Measurements from ENCODE around the gene BAZ2B.

Gene BAZ2B

GRCh38 chr2:159285433-159285832 is 330.9 kb downstream of the BAZ2B start:
- peak overlapping the region; percentile 97 for H3K4me3 ChIP-seq (ENCODE audit: low read depth, low read length, poor library complexity, severe bottlenecking)
- H3K9ac ChIP-seq (ENCODE audit: low read length) = peak overlapping the region; percentile 88
- peaks cover 41% of the 10 kb centered on the region for H3K4me1 ChIP-seq (ENCODE audit: insufficient read depth, low read length, severe bottlenecking)
- H3F3A ChIP-seq (ENCODE audit: insufficient read depth, low read length) = peaks cover 7% of the 10 kb centered on the region; the same call in 1 of the 2 replicates
- peak overlapping the region; percentile 85 for H3K4me2 ChIP-seq (ENCODE audit: low read length)
- peaks cover 23% of the 10 kb centered on the region for H3K36me3 ChIP-seq (ENCODE audit: insufficient read depth, low read length)
- no peaks in the 10 kb centered on the region for H3K9me3 ChIP-seq (ENCODE audit: low read length)
- H3K27ac ChIP-seq (ENCODE audit: low read depth, low read length, poor library complexity, severe bottlenecking) = peak overlapping the region; percentile 70
- H3K27me3 ChIP-seq (ENCODE audit: insufficient read depth, low read length) = no peaks in the 10 kb centered on the region
- TF ChIP-seq EZH2 (IDR thresholded peaks at IDR 0.05; ENCODE audit: borderline replicate concordance, low read length) (no peak), CTCF (IDR thresholded peaks at IDR 0.05; ENCODE audit: low read length) (no peak)
- peaks cover 20% of the 10 kb centered on the region; the same call in 1 of the 2 replicates for H3K79me2 ChIP-seq (ENCODE audit: insufficient read depth, low read length)
- H4K20me1 ChIP-seq (ENCODE audit: insufficient read depth, low read length) = no peaks in the 10 kb centered on the region
- H3K9me2 ChIP-seq (ENCODE audit: low read depth, low read length) = no peaks in the 10 kb centered on the region
- H2AFZ ChIP-seq (ENCODE audit: low read length) = no peak overlapping the region

- Histone ChIP-seq H3K4me1 (ENCODE audit: insufficient read depth, low read length, severe bottlenecking) (peaks cover 35% of the 10 kb centered on the region), H3K4me3 (ENCODE audit: low read depth, low read length, poor library complexity, severe bottlenecking) (no peak overlapping the region), H2AFZ (ENCODE audit: low read length) (no peak overlapping the region), H3K4me2 (ENCODE audit: low read length) (no peak overlapping the region), H3K9ac (ENCODE audit: low read length) (no peak overlapping the region), H3K79me2 (ENCODE audit: insufficient read depth, low read length) (peaks cover 20% of the 10 kb centered on the region; the same call in 1 of the 2 replicates), H3K9me2 (ENCODE audit: low read depth, low read length) (no peaks in the 10 kb centered on the region), H3K9me3 (ENCODE audit: low read length) (no peaks in the 10 kb centered on the region), H3K27me3 (ENCODE audit: insufficient read depth, low read length) (no peaks in the 10 kb centered on the region), H4K20me1 (ENCODE audit: insufficient read depth, low read length) (no peaks in the 10 kb centered on the region), H3K36me3 (ENCODE audit: insufficient read depth, low read length) (peaks cover 34% of the 10 kb centered on the region), H3F3A (ENCODE audit: insufficient read depth, low read length) (peaks cover 7% of the 10 kb centered on the region; the same call in 1 of the 2 replicates), H3K27ac (ENCODE audit: low read depth, low read length, poor library complexity, severe bottlenecking) (no peak overlapping the region)
- TF ChIP-seq CTCF (IDR thresholded peaks at IDR 0.05; ENCODE audit: low read length) (no peak), EZH2 (IDR thresholded peaks at IDR 0.05; ENCODE audit: borderline replicate concordance, low read length) (no peak)
Observed at GRCh38 chr2:159283529-159283928, 332.8 kb downstream of the BAZ2B start.

- Histone ChIP-seq H3K36me3 (ENCODE audit: insufficient read depth, low read length) (peaks cover 34% of the 10 kb centered on the region), H4K20me1 (ENCODE audit: insufficient read depth, low read length) (no peaks in the 10 kb centered on the region), H3K79me2 (ENCODE audit: insufficient read depth, low read length) (peaks cover 18% of the 10 kb centered on the region; the same call in 1 of the 2 replicates), H3K9me2 (ENCODE audit: low read depth, low read length) (no peaks in the 10 kb centered on the region), H3K4me1 (ENCODE audit: insufficient read depth, low read length, severe bottlenecking) (peaks cover 25% of the 10 kb centered on the region), H3F3A (ENCODE audit: insufficient read depth, low read length) (peaks cover 7% of the 10 kb centered on the region; the same call in 1 of the 2 replicates), H3K27ac (ENCODE audit: low read depth, low read length, poor library complexity, severe bottlenecking) (no peak overlapping the region), H3K4me3 (ENCODE audit: low read depth, low read length, poor library complexity, severe bottlenecking) (no peak overlapping the region), H3K27me3 (ENCODE audit: insufficient read depth, low read length) (no peaks in the 10 kb centered on the region), H2AFZ (ENCODE audit: low read length) (no peak overlapping the region), H3K9me3 (ENCODE audit: low read length) (no peaks in the 10 kb centered on the region), H3K4me2 (ENCODE audit: low read length) (no peak overlapping the region), H3K9ac (ENCODE audit: low read length) (no peak overlapping the region)
- TF ChIP-seq EZH2 (IDR thresholded peaks at IDR 0.05; ENCODE audit: borderline replicate concordance, low read length) = no peak
- no peak for TF ChIP-seq CTCF (IDR thresholded peaks at IDR 0.05; ENCODE audit: low read length)
Observed at GRCh38 chr2:159281002-159281401, 335.3 kb downstream of the BAZ2B start.
